Suprapubic skin (tissue), 3 donors: ENCODE data around the gene ZNF277.

Experiments
- CTCF ChIP-seq, 2 donors: fragments of 200-600 bp in 1 of 2; fragments of 450-650 bp in 1 of 2; sonication (generic) in 1 of 2; IDR thresholded peaks; one replicate each; pipeline ENCODE4 v1.5.1; 2016 to 2019; ENCODE audit warnings: antibody characterized with exemption in 2 of 2, mild to moderate bottlenecking in 1 of 2, moderate library complexity in 1 of 2
- POLR2A ChIP-seq, 2 donors: fragments of 450-650 bp; IDR thresholded peaks; one replicate each; pipeline ENCODE4 v1.6.1; 2017; ENCODE audit warnings: antibody characterized with exemption in 2 of 2, mild to moderate bottlenecking in 2 of 2, moderate library complexity in 2 of 2

- TF ChIP-seq CTCF (IDR thresholded peaks at IDR 0.05): no peak
- TF ChIP-seq POLR2A (IDR thresholded peaks at IDR 0.05): no peak
Observed at GRCh38 chr7:112306903-112307302, 100.4 kb downstream of the ZNF277 start.
